Transverse colon (tissue), 4 donors: Measurements from ENCODE around the gene CFAP90. TPM values are rescaled to one million over a fixed set of nuclear protein-coding genes. Genes with fewer than 3 reads are reported as not detected.
A peak's percentile ranks its signal among the peaks of the same experiment; 100 is the strongest.

Source experiments
- DNase-seq: peaks from one replicate; pipeline ENCODE4 v3.0.0-alpha.2; 2019
- H3K27ac ChIP-seq, 4 donors: fragments of 200-600 bp; sonication (generic); 2 replicates each; pipeline ENCODE4 v1.5.1; 2016 to 2018; ENCODE audit warnings: inconsistent platforms in 4 of 4
- H3K27me3 ChIP-seq: fragments of 200-600 bp; sonication (generic); 2 replicates; pipeline ENCODE4 v1.5.1; 2017; ENCODE audit warnings: inconsistent platforms
- H3K36me3 ChIP-seq, 4 donors: fragments of 200-600 bp; sonication (generic); 2 replicates each; pipeline ENCODE4 v1.5.1; 2017 to 2019; ENCODE audit warnings: inconsistent platforms in 4 of 4
- H3K4me1 ChIP-seq, 4 donors: fragments of 200-600 bp; sonication (generic); 2 replicates each; pipeline ENCODE4 v1.5.1; 2017 to 2020; ENCODE audit warnings: inconsistent platforms in 4 of 4
- H3K4me3 ChIP-seq, 4 donors: fragments of 200-600 bp; sonication (generic); 1 replicate in 1 of 4; 2 replicates in 3 of 4; pipeline versions ENCODE4 v1.5.1 to v1.6.1; 2017 to 2019; ENCODE audit warnings: inconsistent platforms in 4 of 4
- H3K9me3 ChIP-seq, 2 donors: fragments of 200-600 bp; sonication (generic); 2 replicates each; pipeline ENCODE4 v1.5.1; 2017 to 2019; ENCODE audit warnings: inconsistent platforms in 2 of 2
- EP300 ChIP-seq: sonication (generic); formaldehyde crosslinking; IDR thresholded peaks from one replicate; pipeline ENCODE4 v1.6.1; 2017; ENCODE audit warnings: antibody characterized with exemption, low read depth
- POLR2A ChIP-seq: fragments of 450-650 bp; IDR thresholded peaks from one replicate; pipeline ENCODE4 v1.6.1; 2016; ENCODE audit warnings: antibody characterized with exemption, mild to moderate bottlenecking, moderate library complexity
- POLR2AphosphoS5 ChIP-seq, 3 donors: sonication (generic); formaldehyde crosslinking; IDR thresholded peaks; one replicate each; pipeline ENCODE4 v1.6.1; 2016; ENCODE audit warnings: antibody characterized with exemption in 3 of 3
- WGBS, 2 donors: methylation state at CpG; one replicate each; pipeline ENCODE4 v1.1.5; 2018; ENCODE audit warnings: low coverage in 1 of 2; 5-methylcytosine and 5-hydroxymethylcytosine counted together
- in situ Hi-C, 4 donors: fragments of 200-750 bp; cut with MboI; loops; one replicate each; pipeline versions ENCODE4 v1.15.0 to v1.15.1; 2017; ENCODE audit warnings: low sequenced_read_pairs in 3 of 4, low pct_ligation_motif_present in 1 of 4, low pct_unique_long_range_greater_than_20kb in 1 of 4
- intact Hi-C: fragments of 100-400 bp; cut with DNase I; formaldehyde crosslinking; loops from one replicate; pipeline ENCODE4 v1.15.1; 2023; ENCODE audit warnings: low total_unique reads
- total RNA-seq, 4 donors: library from RNA; depleted of rRNA; stranded (reverse); fragments of >200 nt; gene quantifications; one replicate each; pipeline ENCODE4 v1.1.0, GENCODE V29; 2016
- TF ChIP-seq, protein P1 (sequence below), 5 experiments: fragments of 200-600 bp in 3 of 5; fragments of 450-650 bp in 2 of 5; sonication (generic) in 3 of 5; IDR thresholded peaks; 1 replicate in 2 of 5; 2 replicates in 3 of 5; pipeline ENCODE4 v1.5.1; 2016 to 2017; ENCODE audit warnings: antibody characterized with exemption in 5 of 5, inconsistent platforms in 3 of 5, mild to moderate bottlenecking in 2 of 5, moderate library complexity in 1 of 5

The CFAP90 gene
- total RNA-seq, 4 donors from 2014 or later: not detected

GRCh38 chr5:7857361-7857760, 6.4 kb upstream of the CFAP90 start:
- in situ Hi-C loops: no loop called here
- no peaks in the 10 kb centered on the region for H3K9me3 ChIP-seq
- peaks cover 0 to 29% (median 13%) of the 10 kb centered on the region in 4 donors for H3K36me3 ChIP-seq
- no peak overlapping the region for H3K4me3 ChIP-seq
- intact Hi-C loops: no loop called here
- H3K27ac ChIP-seq: no peak overlapping the region
- H3K4me1 ChIP-seq: no peaks in the 10 kb centered on the region
- no peak for DNase-seq
- TF ChIP-seq POLR2A (no peak), EP300 (no peak), POLR2AphosphoS5 (IDR thresholded peaks at IDR 0.05) (no peak)
- H3K27me3 ChIP-seq: peaks cover 2% of the 10 kb centered on the region
- WGBS, 2 donors: 68 to 85% methylated on average over 2 to 5 of the region's 5 CpGs

- intact Hi-C loops: no loop called here
- H3K27ac ChIP-seq: no peak overlapping the region
- in situ Hi-C loops: no loop called here
- peak; percentile 10 for DNase-seq
- TF ChIP-seq POLR2A: no peak
- TF ChIP-seq, protein P1, sequence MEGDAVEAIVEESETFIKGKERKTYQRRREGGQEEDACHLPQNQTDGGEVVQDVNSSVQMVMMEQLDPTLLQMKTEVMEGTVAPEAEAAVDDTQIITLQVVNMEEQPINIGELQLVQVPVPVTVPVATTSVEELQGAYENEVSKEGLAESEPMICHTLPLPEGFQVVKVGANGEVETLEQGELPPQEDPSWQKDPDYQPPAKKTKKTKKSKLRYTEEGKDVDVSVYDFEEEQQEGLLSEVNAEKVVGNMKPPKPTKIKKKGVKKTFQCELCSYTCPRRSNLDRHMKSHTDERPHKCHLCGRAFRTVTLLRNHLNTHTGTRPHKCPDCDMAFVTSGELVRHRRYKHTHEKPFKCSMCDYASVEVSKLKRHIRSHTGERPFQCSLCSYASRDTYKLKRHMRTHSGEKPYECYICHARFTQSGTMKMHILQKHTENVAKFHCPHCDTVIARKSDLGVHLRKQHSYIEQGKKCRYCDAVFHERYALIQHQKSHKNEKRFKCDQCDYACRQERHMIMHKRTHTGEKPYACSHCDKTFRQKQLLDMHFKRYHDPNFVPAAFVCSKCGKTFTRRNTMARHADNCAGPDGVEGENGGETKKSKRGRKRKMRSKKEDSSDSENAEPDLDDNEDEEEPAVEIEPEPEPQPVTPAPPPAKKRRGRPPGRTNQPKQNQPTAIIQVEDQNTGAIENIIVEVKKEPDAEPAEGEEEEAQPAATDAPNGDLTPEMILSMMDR (IDR thresholded peaks at IDR 0.05): peak; percentile 27 to 49 (median 45)
- H3K27me3 ChIP-seq: peaks cover 3% of the 10 kb centered on the region
- no peaks in the 10 kb centered on the region for H3K4me1 ChIP-seq
- H3K4me3 ChIP-seq: no peak overlapping the region
- WGBS, 2 donors: 100% methylated on average over 2 of the region's 2 CpGs
- peaks cover 0 to 24% (median 10%) of the 10 kb centered on the region in 4 donors for H3K36me3 ChIP-seq
- H3K9me3 ChIP-seq: no peaks in the 10 kb centered on the region
Observed at GRCh38 chr5:7856855-7857254, 5.9 kb upstream of the CFAP90 start.

- in situ Hi-C loops: no loop called here
- TF ChIP-seq POLR2AphosphoS5 (IDR thresholded peaks at IDR 0.05) (no peak), EP300 (no peak), POLR2A (no peak)
- TF ChIP-seq, protein P1 (IDR thresholded peaks at IDR 0.05): no peak
- 69 to 76% methylated on average over 3 of the region's 3 CpGs for WGBS, 2 donors
- Histone ChIP-seq H3K4me3 (no peak overlapping the region), H3K27me3 (peaks cover 13% of the 10 kb centered on the region), H3K4me1 (peaks cover 0 to 6% (median 0%) of the 10 kb centered on the region in 4 donors), H3K9me3 (no peaks in the 10 kb centered on the region), H3K36me3 (peaks cover 0 to 18% (median 6%) of the 10 kb centered on the region in 4 donors), H3K27ac (no peak overlapping the region)
- no peak for DNase-seq
- intact Hi-C loops: no loop called here
Observed at GRCh38 chr5:7855611-7856010, 4.7 kb upstream of the CFAP90 start.

DNA sequence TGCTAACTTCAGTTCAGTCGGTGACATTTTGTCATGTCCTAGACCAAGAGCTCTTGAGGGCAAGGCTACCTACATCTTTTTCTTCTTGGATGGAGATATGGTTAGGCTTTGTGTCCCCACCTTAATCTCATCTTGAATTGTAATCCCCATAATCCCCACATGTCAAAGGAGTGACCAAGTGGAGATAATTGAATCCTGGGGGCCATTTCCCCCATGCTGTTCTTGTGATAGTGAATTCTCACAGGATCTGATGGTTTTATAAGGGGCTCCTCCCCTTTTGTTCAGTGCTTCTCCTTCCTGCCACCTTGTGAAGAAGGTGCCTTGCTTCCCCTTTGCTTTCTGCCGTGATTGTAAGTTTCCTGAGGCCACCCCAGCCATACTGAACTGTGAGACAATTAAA, 2.1 kb upstream of the CFAP90 start:
- DNase-seq: no peak
- H3K4me3 ChIP-seq: no peak overlapping the region
- H3K36me3 ChIP-seq: no peaks in the 10 kb centered on the region
- 61 to 72% methylated on average over 2 of the region's 2 CpGs for WGBS, 2 donors
- H3K4me1 ChIP-seq: peaks cover 6 to 18% (median 9%) of the 10 kb centered on the region in 4 donors
- in situ Hi-C loops (no loop called here), intact Hi-C loops (no loop called here)
- no peaks in the 10 kb centered on the region for H3K9me3 ChIP-seq
- TF ChIP-seq POLR2AphosphoS5 (IDR thresholded peaks at IDR 0.05): no peak
- no peak for TF ChIP-seq EP300
- TF ChIP-seq, protein P1 (IDR thresholded peaks at IDR 0.05): no peak
- TF ChIP-seq POLR2A: no peak
- no peak overlapping the region for H3K27ac ChIP-seq
- peaks cover 39% of the 10 kb centered on the region for H3K27me3 ChIP-seq

- Histone ChIP-seq H3K9me3 (no peaks in the 10 kb centered on the region), H3K4me1 (peaks cover 6 to 18% (median 9%) of the 10 kb centered on the region in 4 donors), H3K4me3 (no peak overlapping the region), H3K36me3 (no peaks in the 10 kb centered on the region), H3K27me3 (peaks cover 40% of the 10 kb centered on the region), H3K27ac (no peak overlapping the region)
- in situ Hi-C loops (no loop called here), intact Hi-C loops (no loop called here)
- TF ChIP-seq POLR2AphosphoS5 (IDR thresholded peaks at IDR 0.05): no peak
- TF ChIP-seq, protein P1 (IDR thresholded peaks at IDR 0.05): no peak
- TF ChIP-seq POLR2A: no peak
- TF ChIP-seq EP300: no peak
- 55 to 67% methylated on average over 1 of the region's 1 CpG for WGBS, 2 donors
- DNase-seq: no peak
Observed at GRCh38 chr5:7852542-7852941, 1.6 kb upstream of the CFAP90 start.
